ENCODE data around the gene DLG1. TPM values are rescaled to one million over a fixed set of nuclear protein-coding genes. Genes with fewer than 3 reads are reported as not detected.
A peak's percentile ranks its signal among the peaks of the same experiment; 100 is the strongest.

Gene DLG1
- total RNA-seq, 2 donors from 2014 or later, result 59.0 to 98.2 TPM

DNA sequence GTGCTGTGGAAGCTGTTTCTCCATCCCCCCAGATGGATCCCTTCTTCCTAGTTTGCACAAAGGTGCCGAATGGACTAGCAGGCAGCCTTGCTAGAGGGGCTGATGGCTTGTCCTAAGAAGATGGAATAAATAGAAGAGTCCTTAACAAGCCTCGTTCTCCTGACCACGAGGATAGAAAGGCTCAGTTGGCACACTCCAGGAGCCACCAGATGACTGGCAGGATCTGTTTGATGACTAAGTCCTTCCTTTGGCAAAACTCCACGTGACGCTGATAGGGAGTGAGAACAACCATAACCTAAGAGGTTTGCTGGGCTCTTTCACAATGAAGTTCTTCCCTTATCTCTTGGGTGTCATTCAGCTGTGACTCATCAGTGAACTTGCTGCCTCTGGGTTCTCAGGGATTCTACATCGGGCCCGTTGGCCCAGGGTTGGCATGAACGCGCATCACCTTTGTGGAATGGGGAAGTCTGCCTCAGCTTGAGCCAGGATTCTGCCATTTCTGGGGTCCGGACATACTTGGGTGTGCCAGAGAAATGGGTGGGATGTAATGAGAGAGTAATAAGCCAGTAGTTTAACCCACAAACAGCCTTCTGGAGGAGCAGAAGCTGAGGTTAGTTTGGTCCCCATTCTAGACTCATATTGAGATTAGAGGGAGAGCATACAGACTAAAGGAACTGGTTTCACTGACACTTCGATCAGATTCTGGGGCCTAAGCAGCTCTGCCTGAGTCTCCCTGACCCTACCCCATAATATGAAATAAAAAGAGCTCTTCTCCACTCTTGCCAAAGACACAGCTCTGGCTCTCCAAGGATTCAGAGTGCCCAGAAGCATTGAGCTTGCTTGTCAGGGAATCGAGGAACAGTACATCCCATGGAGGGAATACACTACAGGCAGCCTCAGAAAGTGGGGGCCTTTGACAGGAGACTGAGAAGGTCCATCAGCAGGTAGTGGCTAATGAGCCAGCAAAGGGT is 266.8 kb downstream of the DLG1 start:
- intact Hi-C loops (cut with DNase I), result no loop called here
- H3K27me3 ChIP-seq (replicated peaks; ENCODE audit: insufficient read depth), result no peaks in the 10 kb centered on the region
- H3K4me3 ChIP-seq, result no peak overlapping the region
- peaks cover 6% of the 10 kb centered on the region for H3K4me1 ChIP-seq (replicated peaks)
- no peak overlapping the region for H3K27ac ChIP-seq
- 40% methylated on average over 12 of the region's 12 CpGs for WGBS
- H3K9me3 ChIP-seq, result no peaks in the 10 kb centered on the region
- DNase-seq (ENCODE audit: low spot score), result peak; percentile 64
- TF ChIP-seq POLR2AphosphoS5 (IDR thresholded peaks at IDR 0.05) (peak; percentile 73), CTCF (IDR thresholded peaks at IDR 0.05) (no peak), POLR2A (IDR thresholded peaks at IDR 0.05) (no peak)
- no peaks in the 10 kb centered on the region for H3K36me3 ChIP-seq

GRCh38 chr3:197030379-197031314 is 267.8 kb downstream of the DLG1 start:
- Histone ChIP-seq H3K27me3 (replicated peaks; ENCODE audit: insufficient read depth) (no peaks in the 10 kb centered on the region), H3K4me3 (no peak overlapping the region), H3K36me3 (no peaks in the 10 kb centered on the region), H3K27ac (no peak overlapping the region), H3K9me3 (no peaks in the 10 kb centered on the region), H3K4me1 (replicated peaks) (peaks cover 6% of the 10 kb centered on the region)
- DNase-seq (ENCODE audit: low spot score), result no peak
- TF ChIP-seq CTCF (IDR thresholded peaks at IDR 0.05) (no peak), POLR2AphosphoS5 (IDR thresholded peaks at IDR 0.05) (no peak), POLR2A (IDR thresholded peaks at IDR 0.05) (no peak)
- intact Hi-C loops (cut with DNase I), result no loop called here
- WGBS, result 89% methylated on average over 31 of the region's 33 CpGs

DNA sequence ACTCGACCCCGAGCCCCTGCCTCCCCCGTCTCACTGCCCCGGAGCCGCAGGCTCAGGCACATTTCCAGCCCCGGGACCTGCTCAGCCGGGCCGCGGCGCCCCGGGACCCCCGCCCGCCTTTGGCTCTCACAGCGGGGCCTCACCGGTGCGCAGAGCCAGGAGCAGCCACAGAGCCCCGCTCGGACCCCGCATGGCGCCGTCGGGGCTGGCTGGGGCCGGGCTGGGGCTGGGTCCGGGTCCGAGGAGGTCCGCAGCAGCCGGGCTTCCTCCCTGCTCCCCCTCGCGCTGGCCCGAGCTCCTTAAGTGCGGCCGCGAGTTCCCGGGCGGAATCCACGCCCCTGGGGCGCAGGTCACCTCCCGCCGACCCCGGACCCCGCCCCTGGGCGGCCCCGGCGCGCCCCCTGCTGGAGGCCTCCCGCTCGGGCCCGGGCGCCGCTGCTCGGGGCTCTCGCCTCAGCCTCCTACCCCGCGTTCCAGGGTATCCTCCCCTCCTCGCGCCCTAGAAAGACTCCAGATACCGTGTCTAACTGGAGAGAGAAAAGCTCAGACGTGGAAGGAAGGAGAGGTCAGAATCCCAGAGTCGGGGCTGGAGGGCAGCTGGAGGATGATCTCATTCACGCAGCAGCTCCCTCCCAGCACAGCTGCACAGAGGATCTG is 268.8 kb downstream of the DLG1 start, which contains the start of gene MELTF:
MELTF (minus strand) TSS at position 307 of the 657 bp plus-strand sequence; CDS start at position 192, 115 bp downstream.
- intact Hi-C loops (cut with DNase I), result no loop called here
- no peak for DNase-seq (ENCODE audit: low spot score)
- TF ChIP-seq CTCF (IDR thresholded peaks at IDR 0.05) (peak; percentile 59 to 77 (median 63)), POLR2AphosphoS5 (IDR thresholded peaks at IDR 0.05) (no peak)
- Histone ChIP-seq H3K4me1 (replicated peaks) (peaks cover 6% of the 10 kb centered on the region), H3K27me3 (replicated peaks; ENCODE audit: insufficient read depth) (no peaks in the 10 kb centered on the region), H3K27ac (no peak within 1 kb of the TSS), H3K9me3 (no peaks in the 10 kb centered on the region), H3K36me3 (no peaks in the 10 kb centered on the region), H3K4me3 (peak within 1 kb of the TSS; percentile 38 to 42)
- 3% methylated on average over 55 of the region's 60 CpGs for whole genome bisulfite sequencing

- DNase-seq (ENCODE audit: low spot score), result no peak
- intact Hi-C loops (cut with DNase I), result no loop called here
These were observed 269.5 kb downstream of the DLG1 start for GRCh38 chr3:197028728-197029510.

More at GRCh38 chr3:197028728-197029510, 269.5 kb downstream of the DLG1 start:
- TF ChIP-seq POLR2A (IDR thresholded peaks at IDR 0.05), result no peak
- no peak for TF ChIP-seq CTCF (IDR thresholded peaks at IDR 0.05)
- no peak for TF ChIP-seq POLR2AphosphoS5 (IDR thresholded peaks at IDR 0.05)
- peaks cover 6% of the 10 kb centered on the region for H3K4me1 ChIP-seq (replicated peaks)
- no peaks in the 10 kb centered on the region for H3K27me3 ChIP-seq (replicated peaks; ENCODE audit: insufficient read depth)
- no peaks in the 10 kb centered on the region for H3K36me3 ChIP-seq
- no peaks in the 10 kb centered on the region for H3K9me3 ChIP-seq
- H3K4me3 ChIP-seq, result peak overlapping the region; percentile 38 to 42
- 16% methylated on average over 26 of the region's 67 CpGs for WGBS
- no peak overlapping the region for H3K27ac ChIP-seq
